ENCODE results near the gene TMEM106C.

- TF ChIP-seq CTCF (optimal IDR thresholded peaks at IDR 0.05 in 1 of 3, IDR thresholded peaks at IDR 0.05 in 1 of 3, conservative IDR thresholded peaks at IDR 0.05 in 1 of 3; ENCODE audit: extremely low read depth in 1 of 3, insufficient read depth in 2 of 3, low read length in 3 of 3) (no peak), EZH2 (IDR thresholded peaks at IDR 0.05; ENCODE audit: low read length) (no peak)
Measured at GRCh38 chr12:47987411-47988072, 24.1 kb downstream of the TMEM106C start.

Measured in keratinocyte (primary cell).